ENCODE results near the gene S100Z. TPM values are rescaled to one million over a fixed set of nuclear protein-coding genes. Genes with fewer than 3 reads are reported as not detected.
A peak's percentile ranks its signal among the peaks of the same experiment; 100 is the strongest.
"Not testable (repeated sequence)": the region's sequence is repeated elsewhere in the genome, so short reads cannot be mapped to it uniquely, and the experiment has no call there.

The S100Z gene
- total RNA-seq, 4 donors from 2014 or later = 0.36 to 1.7 (median 0.37) TPM; not detected in 1

GRCh38 chr5:76816110-76816831 lies 33.5 kb upstream of the S100Z start:
- DNase-seq (ENCODE audit: low spot score) = no peak
- TF ChIP-seq, protein P1, sequence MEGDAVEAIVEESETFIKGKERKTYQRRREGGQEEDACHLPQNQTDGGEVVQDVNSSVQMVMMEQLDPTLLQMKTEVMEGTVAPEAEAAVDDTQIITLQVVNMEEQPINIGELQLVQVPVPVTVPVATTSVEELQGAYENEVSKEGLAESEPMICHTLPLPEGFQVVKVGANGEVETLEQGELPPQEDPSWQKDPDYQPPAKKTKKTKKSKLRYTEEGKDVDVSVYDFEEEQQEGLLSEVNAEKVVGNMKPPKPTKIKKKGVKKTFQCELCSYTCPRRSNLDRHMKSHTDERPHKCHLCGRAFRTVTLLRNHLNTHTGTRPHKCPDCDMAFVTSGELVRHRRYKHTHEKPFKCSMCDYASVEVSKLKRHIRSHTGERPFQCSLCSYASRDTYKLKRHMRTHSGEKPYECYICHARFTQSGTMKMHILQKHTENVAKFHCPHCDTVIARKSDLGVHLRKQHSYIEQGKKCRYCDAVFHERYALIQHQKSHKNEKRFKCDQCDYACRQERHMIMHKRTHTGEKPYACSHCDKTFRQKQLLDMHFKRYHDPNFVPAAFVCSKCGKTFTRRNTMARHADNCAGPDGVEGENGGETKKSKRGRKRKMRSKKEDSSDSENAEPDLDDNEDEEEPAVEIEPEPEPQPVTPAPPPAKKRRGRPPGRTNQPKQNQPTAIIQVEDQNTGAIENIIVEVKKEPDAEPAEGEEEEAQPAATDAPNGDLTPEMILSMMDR (IDR thresholded peaks at IDR 0.05) = no peak
- no peak for ATAC-seq (ENCODE audit: low FRiP score)

DNA sequence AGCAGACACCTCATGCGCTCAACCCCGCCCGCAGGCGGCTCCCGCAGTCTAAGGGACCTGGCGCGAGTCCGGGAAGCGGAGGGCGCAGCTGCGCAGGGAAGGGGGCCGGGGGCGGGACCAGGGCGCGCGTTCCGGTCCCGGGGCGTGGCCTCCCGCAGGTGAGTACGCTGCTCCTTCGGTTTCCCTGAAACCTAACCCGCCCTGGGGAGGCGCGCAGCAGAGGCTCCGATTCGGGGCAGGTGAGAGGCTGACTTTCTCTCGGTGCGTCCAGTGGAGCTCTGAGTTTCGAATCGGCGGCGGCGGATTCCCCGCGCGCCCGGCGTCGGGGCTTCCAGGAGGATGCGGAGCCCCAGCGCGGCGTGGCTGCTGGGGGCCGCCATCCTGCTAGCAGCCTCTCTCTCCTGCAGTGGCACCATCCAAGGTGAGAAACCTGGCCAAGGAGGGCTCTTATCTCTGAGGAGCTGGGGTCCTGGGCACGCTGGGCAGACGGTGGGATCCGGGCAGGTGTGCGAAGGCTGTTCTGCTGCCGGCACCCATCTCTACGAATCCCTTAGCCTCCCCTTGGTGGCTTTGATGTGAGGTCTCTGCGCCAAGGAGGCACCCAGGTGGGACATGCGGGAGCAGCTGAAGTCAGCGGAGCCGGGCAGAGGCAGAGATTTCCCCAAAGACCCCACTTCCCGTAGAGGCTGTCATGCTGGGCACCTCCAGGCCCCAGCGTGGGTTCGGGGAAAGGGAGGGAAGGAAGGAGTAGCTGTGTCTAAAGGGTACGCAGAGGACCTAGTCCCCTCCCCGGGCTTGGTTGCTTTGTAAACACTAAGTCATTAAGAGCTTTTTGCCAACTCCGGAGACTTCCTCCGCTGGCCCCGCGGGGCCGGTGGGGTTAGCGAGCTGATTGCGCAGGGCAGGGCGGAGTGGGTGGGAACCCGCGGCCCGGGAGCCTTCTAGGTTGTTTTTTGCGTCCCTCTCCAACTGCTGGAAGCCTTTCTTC lies 30.7 kb upstream of the S100Z start, which contains the start of gene F2RL1:
F2RL1 (plus strand) TSS at position 187 of the 988 bp plus-strand sequence; CDS start at position 340, 153 bp downstream.
- TF ChIP-seq, protein P1 (IDR thresholded peaks at IDR 0.05) = no peak
- peak; percentile 87 for ATAC-seq (ENCODE audit: low FRiP score)
- DNase-seq (ENCODE audit: low spot score) = peak; percentile 35

DNA sequence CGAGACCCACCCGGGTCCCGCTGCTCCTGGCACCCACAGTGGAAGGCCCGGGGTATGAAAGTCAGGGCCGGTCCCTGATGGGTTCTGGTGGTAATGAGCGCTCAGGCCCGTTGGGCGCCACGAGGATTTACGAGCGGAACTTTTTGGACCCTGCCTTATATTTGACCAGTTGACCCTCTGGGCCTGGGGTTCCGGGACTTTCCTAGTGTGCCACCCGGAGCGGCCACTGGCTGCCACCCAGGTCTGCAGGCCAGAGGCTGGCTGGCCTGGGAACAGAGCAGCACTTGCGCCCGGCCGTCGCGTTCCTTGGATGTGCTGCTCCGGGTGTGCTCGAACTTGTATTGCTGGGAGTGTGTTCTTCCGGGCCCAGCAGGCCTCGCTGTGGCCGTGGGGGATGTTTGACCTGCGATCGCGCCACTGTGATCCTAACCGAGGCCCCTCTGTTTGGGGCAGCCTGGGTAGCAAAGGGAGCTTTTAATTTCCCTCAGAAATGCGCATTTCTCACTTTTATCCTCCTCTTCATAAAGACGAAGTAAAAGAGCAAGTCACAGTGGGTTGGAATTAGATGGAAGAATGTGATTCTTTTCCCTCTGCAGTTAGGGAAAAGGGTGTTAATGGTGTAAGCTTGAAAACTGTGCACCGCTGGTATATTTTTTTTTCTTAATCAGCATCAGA lies 29.8 kb upstream of the S100Z start:
- TF ChIP-seq, protein P1 (IDR thresholded peaks at IDR 0.05) = no peak

DNA sequence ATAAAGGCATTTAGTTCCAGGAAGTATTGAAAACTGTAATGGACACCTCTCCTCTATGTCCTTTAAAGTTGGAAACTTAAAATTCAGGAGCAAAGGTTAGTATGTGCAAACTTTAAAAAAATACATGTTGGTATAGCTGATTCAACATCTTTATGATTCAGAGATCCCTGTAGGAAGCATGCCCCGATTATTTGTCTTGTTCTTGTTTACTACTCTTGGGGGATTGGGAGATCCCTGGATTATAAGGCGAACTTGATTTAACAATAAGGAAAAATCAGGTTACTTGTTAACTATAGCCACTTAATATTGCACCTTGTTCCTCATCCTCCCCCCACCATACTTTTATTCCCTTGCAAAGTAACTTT lies 29.3 kb upstream of the S100Z start:
- no peak for ATAC-seq (ENCODE audit: low FRiP score)
- no peak for DNase-seq (ENCODE audit: low spot score)
- TF ChIP-seq, protein P1 (IDR thresholded peaks at IDR 0.05) = no peak

More for the DNA sequence above, 29.8 kb upstream of the S100Z start:
- no peak for ATAC-seq (ENCODE audit: low FRiP score)
- DNase-seq (ENCODE audit: low spot score) = no peak

GRCh38 chr5:76821136-76821535 lies 28.7 kb upstream of the S100Z start:
- TF ChIP-seq, protein P1 (IDR thresholded peaks at IDR 0.05) = no peak
- DNase-seq (ENCODE audit: low spot score) (no peak), ATAC-seq (ENCODE audit: low FRiP score) (no peak)

DNA sequence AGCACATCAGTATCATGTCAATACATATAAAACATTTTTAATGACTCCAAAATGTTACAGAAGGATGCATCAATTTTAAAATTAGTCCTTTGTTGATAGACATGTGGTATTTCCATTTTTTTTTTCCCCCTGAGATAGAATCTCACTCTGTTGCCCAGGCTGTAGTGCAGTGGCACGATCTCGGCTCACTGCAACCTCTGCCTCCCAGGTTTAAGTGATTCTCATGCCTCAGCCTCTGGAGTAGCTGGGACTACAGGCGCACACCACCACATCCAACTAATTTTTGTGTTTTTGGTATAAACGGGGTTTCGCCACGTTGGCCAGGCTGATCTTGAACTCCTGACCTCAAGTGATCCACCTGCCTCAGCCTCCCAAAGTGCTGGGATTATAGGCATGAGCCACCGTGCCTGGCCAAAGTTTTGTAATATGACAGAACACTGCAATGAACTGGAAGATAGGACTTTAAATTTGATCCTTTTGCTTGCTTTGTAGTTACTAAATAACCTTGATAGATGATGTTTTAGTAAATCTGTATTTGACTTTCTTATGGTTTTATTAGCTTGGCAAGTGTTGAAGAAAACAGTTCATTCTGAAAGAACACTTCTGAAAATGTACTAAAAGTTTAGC lies 27.6 kb upstream of the S100Z start:
- not testable (repeated sequence) for ATAC-seq (ENCODE audit: low FRiP score); DNase-seq (ENCODE audit: low spot score)

DNA sequence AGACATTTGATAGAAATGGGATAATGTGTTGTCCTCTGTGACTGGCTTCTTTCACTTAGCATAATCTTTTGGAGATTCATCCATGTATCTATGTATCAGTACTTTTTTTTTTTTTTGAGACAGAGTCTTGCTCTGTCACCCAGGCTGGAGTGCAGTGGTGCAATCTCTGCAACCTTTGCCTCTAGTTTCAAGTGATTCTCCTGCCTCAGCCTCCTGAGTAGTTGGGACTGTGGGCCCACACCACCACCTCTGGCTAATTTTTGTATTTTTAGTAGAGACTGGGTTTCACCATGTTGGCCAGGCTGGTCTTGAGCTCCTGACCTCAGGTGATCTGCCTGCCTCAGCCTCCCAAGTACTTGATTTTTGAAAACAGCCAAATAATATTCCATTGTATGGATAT lies 23.4 kb upstream of the S100Z start:
- DNase-seq (ENCODE audit: low spot score) = not testable (repeated sequence)

More for the DNA sequence above, 23.4 kb upstream of the S100Z start:
- ATAC-seq (ENCODE audit: low FRiP score) = not testable (repeated sequence)
